Islet of Langerhans (tissue), 1 donor: Measurements from ENCODE around the gene SIMC1.

Source experiments
- FAIRE-seq: peaks from one replicate; lab custom pipeline; 2011; peaks lifted over from hg19 to GRCh38; lab: Jason Lieb, UNC

Gene SIMC1

GRCh38 chr5:176389135-176390123 lies 151.2 kb downstream of the SIMC1 start:
- no peak for FAIRE-seq

DNA sequence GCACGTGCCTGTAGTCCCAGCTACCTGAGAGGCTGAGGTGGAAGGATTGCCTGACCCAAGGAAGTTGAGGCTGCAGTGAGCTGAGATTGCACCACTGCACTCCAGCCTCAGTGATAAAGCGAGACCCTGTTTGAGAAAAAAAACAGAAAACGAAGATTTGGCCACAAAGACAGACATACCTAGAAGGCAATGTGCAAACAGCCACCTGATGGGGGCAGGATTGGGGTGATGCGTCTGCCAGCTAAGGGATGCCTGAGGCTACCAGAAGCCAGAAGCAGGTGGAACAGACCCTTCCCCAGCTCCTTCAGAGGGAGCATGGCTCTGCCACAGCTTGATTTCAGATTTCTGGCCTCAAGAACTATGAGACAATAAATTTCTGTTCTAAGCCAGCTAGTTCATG lies 153.3 kb downstream of the SIMC1 start:
- no peak for FAIRE-seq

GRCh38 chr5:176391999-176392398 lies 153.8 kb downstream of the SIMC1 start:
- no peak for FAIRE-seq

- no peak for FAIRE-seq
Observed at GRCh38 chr5:176392526-176392925, 154.3 kb downstream of the SIMC1 start.

- FAIRE-seq = no peak
Observed at GRCh38 chr5:176394096-176394495, 155.9 kb downstream of the SIMC1 start.

- FAIRE-seq = no peak
Observed at GRCh38 chr5:176394881-176395675, 156.9 kb downstream of the SIMC1 start.
